ENCODE results near the gene DIRAS1.

Gene DIRAS1

GRCh38 chr19:2727640-2727944 lies 6.4 kb upstream of the DIRAS1 start:
- TF ChIP-seq, protein P1, sequence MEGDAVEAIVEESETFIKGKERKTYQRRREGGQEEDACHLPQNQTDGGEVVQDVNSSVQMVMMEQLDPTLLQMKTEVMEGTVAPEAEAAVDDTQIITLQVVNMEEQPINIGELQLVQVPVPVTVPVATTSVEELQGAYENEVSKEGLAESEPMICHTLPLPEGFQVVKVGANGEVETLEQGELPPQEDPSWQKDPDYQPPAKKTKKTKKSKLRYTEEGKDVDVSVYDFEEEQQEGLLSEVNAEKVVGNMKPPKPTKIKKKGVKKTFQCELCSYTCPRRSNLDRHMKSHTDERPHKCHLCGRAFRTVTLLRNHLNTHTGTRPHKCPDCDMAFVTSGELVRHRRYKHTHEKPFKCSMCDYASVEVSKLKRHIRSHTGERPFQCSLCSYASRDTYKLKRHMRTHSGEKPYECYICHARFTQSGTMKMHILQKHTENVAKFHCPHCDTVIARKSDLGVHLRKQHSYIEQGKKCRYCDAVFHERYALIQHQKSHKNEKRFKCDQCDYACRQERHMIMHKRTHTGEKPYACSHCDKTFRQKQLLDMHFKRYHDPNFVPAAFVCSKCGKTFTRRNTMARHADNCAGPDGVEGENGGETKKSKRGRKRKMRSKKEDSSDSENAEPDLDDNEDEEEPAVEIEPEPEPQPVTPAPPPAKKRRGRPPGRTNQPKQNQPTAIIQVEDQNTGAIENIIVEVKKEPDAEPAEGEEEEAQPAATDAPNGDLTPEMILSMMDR (IDR thresholded peaks at IDR 0.05; ENCODE audit: insufficient read depth, low read depth, low read length, missing control alignments): no peak
- no peak overlapping the region for H3K4me3 ChIP-seq (ENCODE audit: low read length)
- peak; percentile 78 for DNase-seq (ENCODE audit: low read depth)

GRCh38 chr19:2726904-2727639 lies 5.9 kb upstream of the DIRAS1 start:
- H3K4me3 ChIP-seq (ENCODE audit: low read length): no peak overlapping the region
- TF ChIP-seq, protein P1 (IDR thresholded peaks at IDR 0.05; ENCODE audit: insufficient read depth, low read depth, low read length, missing control alignments): no peak
- peak; percentile 25 for DNase-seq (ENCODE audit: low read depth)

DNA sequence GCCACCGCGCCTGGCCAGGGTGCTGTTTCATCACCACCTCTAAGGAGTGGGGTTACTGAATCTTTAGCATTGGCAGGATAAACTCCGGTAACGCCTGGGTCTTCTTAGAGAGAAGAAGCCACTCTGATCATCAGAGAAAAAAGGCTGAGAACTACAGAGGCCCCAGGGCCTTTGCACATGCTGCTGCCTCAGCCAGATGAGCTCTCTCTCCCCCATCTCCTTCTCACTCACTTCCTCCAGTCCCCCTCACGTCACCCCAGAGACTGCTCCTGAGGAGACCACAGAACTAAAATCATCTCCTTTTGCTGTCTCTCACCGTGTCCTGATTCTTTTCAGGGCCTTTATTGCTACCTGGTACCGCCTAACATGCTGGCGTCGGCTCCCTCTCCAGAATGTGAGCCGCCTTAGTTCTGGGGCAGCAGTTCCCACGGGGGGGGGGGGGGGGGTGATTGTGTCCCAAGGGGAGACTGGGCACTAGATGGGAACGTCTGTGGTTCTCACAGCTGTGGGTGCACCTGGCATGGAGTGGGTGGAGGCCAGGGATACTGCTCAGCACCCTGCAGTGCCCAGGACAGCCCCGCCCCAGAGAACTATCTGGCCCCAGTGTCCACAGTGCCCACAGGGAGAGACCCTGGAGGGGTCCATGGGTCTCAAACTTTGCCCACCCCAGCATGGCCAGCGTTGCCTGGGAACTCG lies 5.1 kb upstream of the DIRAS1 start:
- no peak overlapping the region for H3K4me3 ChIP-seq (ENCODE audit: low read length)
- DNase-seq (ENCODE audit: low read depth): no peak
- TF ChIP-seq, protein P1 (IDR thresholded peaks at IDR 0.05; ENCODE audit: insufficient read depth, low read depth, low read length, missing control alignments): no peak

DNA sequence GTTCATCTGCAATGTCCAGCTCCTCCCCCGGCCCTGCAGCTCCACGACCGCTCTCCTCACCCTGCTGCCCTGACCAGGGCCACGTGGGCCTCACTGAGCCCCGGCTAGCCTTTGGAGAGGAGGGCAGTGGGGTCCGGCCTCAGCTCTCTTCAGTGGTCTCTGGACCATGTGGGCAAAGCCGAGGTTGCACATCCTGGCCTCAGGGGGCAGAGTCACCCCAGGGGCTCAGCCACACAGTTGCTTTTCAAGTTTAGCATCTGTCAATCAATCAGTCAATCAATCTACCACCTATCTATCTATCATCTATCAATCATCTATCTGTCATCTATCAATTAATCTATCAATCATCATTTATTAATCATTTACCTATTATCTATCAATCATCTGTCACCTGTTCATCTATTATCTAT lies 3.0 kb upstream of the DIRAS1 start:
- TF ChIP-seq, protein P1 (IDR thresholded peaks at IDR 0.05; ENCODE audit: insufficient read depth, low read depth, low read length, missing control alignments): no peak
- DNase-seq (ENCODE audit: low read depth): no peak
- no peak overlapping the region for H3K4me3 ChIP-seq (ENCODE audit: low read length)

DNA sequence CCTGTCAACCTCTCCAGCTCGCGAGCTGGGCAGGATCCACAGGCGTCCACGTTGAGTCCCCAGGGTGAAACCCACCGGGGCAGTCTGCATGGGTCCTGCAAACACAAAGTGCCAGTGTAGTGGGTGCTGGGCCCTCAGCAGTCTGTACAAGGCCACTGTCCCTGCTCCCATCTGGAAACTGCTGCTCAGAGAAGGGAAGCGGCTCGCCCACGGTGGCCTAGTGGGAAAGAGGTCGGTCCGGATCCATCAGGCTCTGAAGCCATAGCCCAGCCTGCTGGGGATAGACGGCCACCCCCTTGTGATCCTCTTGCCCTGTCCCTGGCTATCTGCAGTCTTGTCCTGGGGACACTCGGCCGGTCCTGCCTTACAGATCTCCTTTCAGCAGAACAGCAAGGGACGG lies 2.6 kb upstream of the DIRAS1 start:
- DNase-seq (ENCODE audit: low read depth): no peak
- TF ChIP-seq, protein P1 (IDR thresholded peaks at IDR 0.05; ENCODE audit: insufficient read depth, low read depth, low read length, missing control alignments): no peak
- no peak overlapping the region for H3K4me3 ChIP-seq (ENCODE audit: low read length)

DNA sequence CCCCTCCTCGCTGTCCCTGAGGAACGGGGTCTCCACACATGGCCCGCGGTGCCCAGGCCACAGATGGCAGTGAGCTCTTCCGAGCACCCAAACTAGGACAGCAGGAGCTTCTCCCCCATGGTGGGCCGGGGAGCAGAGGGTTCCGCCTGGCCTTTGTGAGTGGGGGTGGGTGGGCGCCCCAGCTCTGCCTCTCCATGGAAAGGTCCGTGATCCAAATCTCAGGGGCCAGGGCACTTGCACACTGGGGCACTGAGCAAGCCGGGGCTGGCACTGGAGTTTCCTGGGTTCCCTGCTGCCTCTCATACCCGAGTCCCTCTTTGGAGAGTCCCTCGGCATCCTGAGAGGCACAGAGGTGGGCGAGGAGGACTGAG lies 2.2 kb upstream of the DIRAS1 start:
- H3K4me3 ChIP-seq (ENCODE audit: low read length): no peak overlapping the region
- TF ChIP-seq, protein P1 (IDR thresholded peaks at IDR 0.05; ENCODE audit: insufficient read depth, low read depth, low read length, missing control alignments): no peak
- DNase-seq (ENCODE audit: low read depth): no peak

Measured in epithelial cell of esophagus (primary cell).